H9 (cell line): ENCODE measurements around the gene DIPK1B. TPM values are rescaled to one million over a fixed set of nuclear protein-coding genes. Genes with fewer than 3 reads are reported as not detected.

Experiments
- DNase-seq: peaks from one replicate; pipeline ENCODE4 v3.0.0-alpha.2; 2017
- H2AFZ ChIP-seq: one replicate; pipeline ENCODE4 v1.6.1; 2013; ENCODE audit warnings: mild to moderate bottlenecking, low read length, control low read depth, moderate library complexity
- H2AK5ac ChIP-seq: 2 replicates; pipeline ENCODE4 v1.6.1; 2013; ENCODE audit warnings: low read length, control low read depth, mixed read lengths; ENCODE audit not compliant: insufficient read length
- H2BK120ac ChIP-seq: one replicate; pipeline ENCODE4 v1.6.1; 2013; ENCODE audit warnings: low read depth, mild to moderate bottlenecking, low read length, control low read depth, inconsistent platforms; ENCODE audit not compliant: poor library complexity, severe bottlenecking
- H2BK12ac ChIP-seq: 2 replicates; pipeline ENCODE4 v1.6.1; 2013; ENCODE audit warnings: low read length, control low read depth, mixed read lengths, low read depth; ENCODE audit not compliant: insufficient read length
- H2BK15ac ChIP-seq: 2 replicates; pipeline ENCODE4 v1.6.1; 2013; ENCODE audit warnings: low read depth, low read length, control low read depth
- H2BK20ac ChIP-seq: one replicate; pipeline ENCODE4 v1.6.1; 2013; ENCODE audit warnings: low read depth, mild to moderate bottlenecking, low read length, control low read depth, inconsistent platforms; ENCODE audit not compliant: poor library complexity, severe bottlenecking
- H2BK5ac ChIP-seq: 2 replicates; pipeline ENCODE4 v1.6.1; 2013; ENCODE audit warnings: low read length, control low read depth, mixed read lengths; ENCODE audit not compliant: insufficient read length
- H3K14ac ChIP-seq: 2 replicates; pipeline ENCODE4 v1.6.1; 2013; ENCODE audit warnings: low read length, control low read depth; ENCODE audit not compliant: insufficient read depth
- H3K18ac ChIP-seq: 2 replicates; pipeline ENCODE4 v1.6.1; 2013; ENCODE audit warnings: low read depth, mild to moderate bottlenecking, mixed read lengths, low read length, control low read depth; ENCODE audit not compliant: insufficient read length
- H3K23ac ChIP-seq: 2 replicates; pipeline ENCODE4 v1.6.1; 2013; ENCODE audit warnings: low read length, control low read depth, mixed read lengths, low read depth; ENCODE audit not compliant: insufficient read length
- H3K23me2 ChIP-seq: 2 replicates; pipeline ENCODE4 v1.6.1; 2013; ENCODE audit warnings: low read depth, mild to moderate bottlenecking, mixed read lengths, low read length, control low read depth; ENCODE audit not compliant: insufficient read length, poor library complexity, severe bottlenecking
- H3K27ac ChIP-seq: 2 replicates; pipeline ENCODE4 v1.5.1; 2013; ENCODE audit warnings: low read length, control low read depth, mixed read lengths, low read depth; ENCODE audit not compliant: insufficient read length
- H3K27me3 ChIP-seq: 2 replicates; pipeline ENCODE4 v1.6.1; 2013; ENCODE audit warnings: low read length, control low read depth, inconsistent platforms; ENCODE audit not compliant: insufficient read depth
- H3K4ac ChIP-seq: 2 replicates; pipeline ENCODE4 v1.6.1; 2013; ENCODE audit warnings: low read depth, mild to moderate bottlenecking, control low read depth, inconsistent platforms, low read length, moderate library complexity
- H3K4me1 ChIP-seq: 2 replicates; pipeline ENCODE4 v1.6.1; 2013; ENCODE audit warnings: low read length, control low read depth, inconsistent platforms; ENCODE audit not compliant: insufficient read depth
- H3K4me2 ChIP-seq: 2 replicates; pipeline ENCODE4 v1.6.1; 2013; ENCODE audit warnings: low read length, control low read depth, mixed read lengths; ENCODE audit not compliant: insufficient read length, insufficient read depth
- H3K56ac ChIP-seq: 2 replicates; pipeline ENCODE4 v1.6.1; 2013; ENCODE audit warnings: low read depth, mild to moderate bottlenecking, mixed read lengths, low read length, control low read depth; ENCODE audit not compliant: insufficient read length
- H3K79me1 ChIP-seq: 2 replicates; pipeline ENCODE4 v1.6.1; 2013; ENCODE audit warnings: low read depth, mild to moderate bottlenecking, moderate library complexity, low read length, control low read depth, inconsistent platforms; ENCODE audit not compliant: insufficient read depth, poor library complexity, severe bottlenecking
- H3K79me2 ChIP-seq: 2 replicates; pipeline ENCODE4 v1.6.1; 2013; ENCODE audit warnings: low read length, control low read depth, inconsistent platforms; ENCODE audit not compliant: insufficient read depth
- H3K9ac ChIP-seq: 2 replicates; pipeline ENCODE4 v1.6.1; 2013; ENCODE audit warnings: low read length, control low read depth, mixed read lengths; ENCODE audit not compliant: insufficient read length; ENCODE audit errors: extremely low read depth
- H3K9me3 ChIP-seq: one replicate; pipeline ENCODE4 v1.6.1; 2013; ENCODE audit warnings: low read depth, low read length, inconsistent platforms; ENCODE audit not compliant: control insufficient read depth
- H3T11ph ChIP-seq: one replicate; pipeline ENCODE4 v1.6.1; 2013; ENCODE audit warnings: mild to moderate bottlenecking, low read length, control low read depth, inconsistent platforms
- H4K20me1 ChIP-seq: one replicate; pipeline ENCODE4 v1.6.1; 2013; ENCODE audit not compliant: control insufficient read depth, insufficient read length, insufficient read depth
- H4K5ac ChIP-seq: 2 replicates; pipeline ENCODE4 v1.6.1; 2013; ENCODE audit warnings: low read depth, mild to moderate bottlenecking, mixed read lengths, low read length, control low read depth; ENCODE audit not compliant: insufficient read length
- H4K8ac ChIP-seq: replicated peaks from 2 replicates; pipeline ENCODE4 v1.6.1; 2013; ENCODE audit warnings: low read length, control low read depth, mixed read lengths, low read depth; ENCODE audit not compliant: insufficient read length
- H4K91ac ChIP-seq: 2 replicates; pipeline ENCODE4 v1.6.1; 2013; ENCODE audit warnings: low read depth, mild to moderate bottlenecking, moderate library complexity, mixed read lengths, low read length, control low read depth; ENCODE audit not compliant: insufficient read length
- H3K27ac Mint-ChIP-seq, 3 experiments: 2 replicates in 2 of 3; 3 replicates in 1 of 3; pipeline ENCODE4 v1.8.0; 2020 to 2021; ENCODE audit warnings: mixed read lengths in 3 of 3, mild to moderate bottlenecking in 1 of 3, moderate library complexity in 1 of 3
- H3K27me3 Mint-ChIP-seq: 2 replicates; pipeline ENCODE4 v1.8.0; 2021; ENCODE audit warnings: low read depth, mild to moderate bottlenecking, moderate library complexity, mixed read lengths
- H3K36me3 Mint-ChIP-seq, 3 experiments: 2 replicates in 2 of 3; 3 replicates in 1 of 3; pipeline ENCODE4 v1.8.0; 2020 to 2021; ENCODE audit warnings: low read depth in 3 of 3, mixed read lengths in 3 of 3; ENCODE audit not compliant: insufficient read depth in 1 of 3
- H3K4me1 Mint-ChIP-seq, 2 experiments: 2 replicates each; pipeline ENCODE4 v1.8.0; 2020; ENCODE audit warnings: mixed read lengths in 2 of 2
- H3K4me3 Mint-ChIP-seq, 2 experiments: 2 replicates in 1 of 2; 3 replicates in 1 of 2; pipeline ENCODE4 v1.8.0; 2020 to 2021; ENCODE audit warnings: mild to moderate bottlenecking in 2 of 2, mixed read lengths in 2 of 2, moderate library complexity in 1 of 2
- H3K9me3 Mint-ChIP-seq, 2 experiments: 2 replicates in 1 of 2; 3 replicates in 1 of 2; pipeline ENCODE4 v1.8.0; 2020; ENCODE audit warnings: mild to moderate bottlenecking in 2 of 2, mixed read lengths in 2 of 2, moderate library complexity in 1 of 2
- CTCF ChIP-seq: fragments of 200-600 bp; sonication (generic); conservative IDR thresholded peaks from 3 replicates; pipeline ENCODE4 v1.8.0; 2021; ENCODE audit warnings: antibody characterized with exemption, mild to moderate bottlenecking
- WGBS: extraction: QIAGEN DNeasy Blood & Tissue Kit; methylation state at CpG from one replicate; pipeline ENCODE4 v1.1.7; 2013; ENCODE audit warnings: missing lambda C conversion rate, low lambda C conversion rate, mixed read lengths; ENCODE audit not compliant: insufficient read length; ENCODE audit errors: extremely low coverage; 5-methylcytosine and 5-hydroxymethylcytosine counted together
- total RNA-seq: library from RNA; stranded (reverse); gene quantifications from 2 replicates; pipeline ENCODE4 v1.2.1, GENCODE V29; 2021

DIPK1B gene
- total RNA-seq, 1 experiment from 2014 or later = 40.3 TPM

GRCh38 chr9:136687721-136688223, 24.6 kb upstream of the DIPK1B start:
- no peak for TF ChIP-seq CTCF
- Histone ChIP-seq H3K56ac (no peak overlapping the region), H3K23ac (no peak overlapping the region), H2AK5ac (no peak overlapping the region), H3K18ac (no peak overlapping the region), H4K8ac (no peak overlapping the region), H2BK15ac (no peak overlapping the region), H3K27me3 (no peaks in the 10 kb centered on the region), H2BK12ac (no peak overlapping the region), H3K27ac (no peak overlapping the region), H3K4me2 (peak overlapping the region; percentile 19), H3K4me1 (no peaks in the 10 kb centered on the region), H3K9ac (no peak overlapping the region), H4K91ac (no peak overlapping the region), H3K14ac (no peak overlapping the region), H3K9me3 (no peaks in the 10 kb centered on the region), H4K20me1 (no peaks in the 10 kb centered on the region), H3K23me2 (peaks cover 9% of the 10 kb centered on the region), H2BK5ac (no peak overlapping the region), H2BK120ac (no peak overlapping the region), H3K79me2 (no peaks in the 10 kb centered on the region; the same call in 1 of the 2 replicates), H3K4ac (no peak overlapping the region), H2BK20ac (no peak overlapping the region), H3K79me1 (peaks cover 4% of the 10 kb centered on the region), H3T11ph (no peak overlapping the region), H2AFZ (no peak overlapping the region), H4K5ac (no peak overlapping the region)
- no peaks in the 10 kb centered on the region for H3K9me3 Mint-ChIP-seq
- peaks cover 4 to 24% of the 10 kb centered on the region in 2 experiments for H3K4me1 Mint-ChIP-seq
- peaks cover 19% of the 10 kb centered on the region for H3K27me3 Mint-ChIP-seq
- no CpG with 5 or more reads among the region's 37 CpGs for WGBS
- H3K27ac Mint-ChIP-seq = no peak overlapping the region; a peak in 1 of 7 replicates
- no peak for DNase-seq
- peak overlapping the region; percentile 70; a peak in 4 of 5 replicates for H3K4me3 Mint-ChIP-seq
- no peaks in the 10 kb centered on the region for H3K36me3 Mint-ChIP-seq
